ENCODE data around the gene CCDC70. TPM values are rescaled to one million over a fixed set of nuclear protein-coding genes. Genes with fewer than 3 reads are reported as not detected.

Gene CCDC70
- total RNA-seq, 1 donor from 2014 or later, result not detected

- DNase-seq (ENCODE audit: low read depth), result no peak
- TF ChIP-seq CTCF (IDR thresholded peaks at IDR 0.05; ENCODE audit: insufficient read depth, low read length, poor library complexity, severe bottlenecking), result no peak
- H3K27me3 ChIP-seq (ENCODE audit: control insufficient read depth, insufficient read depth, low read length), result peaks cover 29% of the 10 kb centered on the region
- H3K36me3 ChIP-seq (ENCODE audit: control insufficient read depth, insufficient read depth, low read length), result no peaks in the 10 kb centered on the region
- H3K4me3 ChIP-seq (ENCODE audit: low read depth, low read length), result no peak overlapping the region
Measured at GRCh38 chr13:51817717-51818116, 44.1 kb upstream of the CCDC70 start.

GRCh38 chr13:51818276-51818675 lies 43.5 kb upstream of the CCDC70 start:
- no peak for DNase-seq (ENCODE audit: low read depth)
- no peak overlapping the region for H3K4me3 ChIP-seq (ENCODE audit: low read depth, low read length)
- TF ChIP-seq CTCF (IDR thresholded peaks at IDR 0.05; ENCODE audit: insufficient read depth, low read length, poor library complexity, severe bottlenecking), result no peak
- H3K27me3 ChIP-seq (ENCODE audit: control insufficient read depth, insufficient read depth, low read length), result peaks cover 29% of the 10 kb centered on the region
- no peaks in the 10 kb centered on the region for H3K36me3 ChIP-seq (ENCODE audit: control insufficient read depth, insufficient read depth, low read length)

GRCh38 chr13:51818781-51819511 lies 42.8 kb upstream of the CCDC70 start:
- peaks cover 29% of the 10 kb centered on the region for H3K27me3 ChIP-seq (ENCODE audit: control insufficient read depth, insufficient read depth, low read length)
- TF ChIP-seq CTCF (IDR thresholded peaks at IDR 0.05; ENCODE audit: insufficient read depth, low read length, poor library complexity, severe bottlenecking), result no peak
- no peaks in the 10 kb centered on the region for H3K36me3 ChIP-seq (ENCODE audit: control insufficient read depth, insufficient read depth, low read length)
- no peak for DNase-seq (ENCODE audit: low read depth)
- no peak overlapping the region for H3K4me3 ChIP-seq (ENCODE audit: low read depth, low read length)

- H3K36me3 ChIP-seq (ENCODE audit: control insufficient read depth, insufficient read depth, low read length), result no peaks in the 10 kb centered on the region
- H3K4me3 ChIP-seq (ENCODE audit: low read depth, low read length), result no peak overlapping the region
- peaks cover 29% of the 10 kb centered on the region for H3K27me3 ChIP-seq (ENCODE audit: control insufficient read depth, insufficient read depth, low read length)
- TF ChIP-seq CTCF (IDR thresholded peaks at IDR 0.05; ENCODE audit: insufficient read depth, low read length, poor library complexity, severe bottlenecking), result no peak
- no peak for DNase-seq (ENCODE audit: low read depth)
Measured at GRCh38 chr13:51819544-51819943, 42.2 kb upstream of the CCDC70 start.

GRCh38 chr13:51820016-51820597 lies 41.7 kb upstream of the CCDC70 start:
- Histone ChIP-seq H3K27me3 (ENCODE audit: control insufficient read depth, insufficient read depth, low read length) (peaks cover 29% of the 10 kb centered on the region), H3K36me3 (ENCODE audit: control insufficient read depth, insufficient read depth, low read length) (no peaks in the 10 kb centered on the region), H3K4me3 (ENCODE audit: low read depth, low read length) (no peak overlapping the region)
- DNase-seq (ENCODE audit: low read depth), result no peak
- no peak for TF ChIP-seq CTCF (IDR thresholded peaks at IDR 0.05; ENCODE audit: insufficient read depth, low read length, poor library complexity, severe bottlenecking)
